Glomerular visceral epithelial cell (primary cell): ENCODE data around the gene HSD11B1.

Source experiments
- DNase-seq: peaks from one replicate; pipeline ENCODE4 v3.0.0-alpha.2; 2016; ENCODE audit errors: extremely low spot score

The HSD11B1 gene

GRCh38 chr1:209727286-209727685 is 22.6 kb downstream of the HSD11B1 start:
- no peak for DNase-seq

- DNase-seq = no peak
Measured at GRCh38 chr1:209727785-209728184, 23.1 kb downstream of the HSD11B1 start.

DNA sequence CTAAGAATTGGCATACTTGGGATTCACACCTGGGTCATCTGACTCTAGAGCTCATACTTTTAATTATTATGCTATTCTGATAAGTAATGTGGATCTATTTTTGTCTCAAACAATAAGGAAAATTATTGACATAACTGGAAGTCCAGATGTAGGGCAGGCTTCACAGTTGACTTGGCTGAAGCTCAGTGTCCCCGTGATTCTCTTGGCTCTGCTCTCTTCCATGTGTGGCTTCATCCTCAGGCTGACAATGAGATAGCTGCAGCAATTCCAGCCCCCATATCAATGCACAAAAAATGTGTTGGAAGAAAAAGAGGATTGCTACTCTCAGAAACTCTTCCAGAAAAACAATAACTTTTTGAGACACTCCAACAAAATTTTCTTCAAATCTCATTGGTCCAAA is 23.8 kb downstream of the HSD11B1 start:
- no peak for DNase-seq

DNA sequence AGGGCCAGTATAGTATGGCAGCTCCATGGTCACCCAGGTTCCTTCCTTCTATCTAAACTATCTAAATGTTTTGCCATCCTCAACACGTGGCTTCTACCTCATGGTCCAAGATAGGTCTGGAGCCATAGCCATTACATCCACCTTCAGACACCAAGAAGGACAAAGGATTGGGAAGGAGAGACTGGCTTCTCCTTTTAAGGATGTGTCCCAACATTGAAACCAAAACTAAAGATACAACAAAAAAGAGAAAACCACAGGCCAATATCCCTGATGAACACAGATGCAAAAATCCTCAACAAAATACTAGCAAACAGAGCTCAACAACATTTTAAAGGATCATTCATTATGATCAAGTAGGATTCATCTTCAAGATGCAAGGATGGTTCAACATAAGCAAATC is 24.8 kb downstream of the HSD11B1 start:
- no peak for DNase-seq

DNA sequence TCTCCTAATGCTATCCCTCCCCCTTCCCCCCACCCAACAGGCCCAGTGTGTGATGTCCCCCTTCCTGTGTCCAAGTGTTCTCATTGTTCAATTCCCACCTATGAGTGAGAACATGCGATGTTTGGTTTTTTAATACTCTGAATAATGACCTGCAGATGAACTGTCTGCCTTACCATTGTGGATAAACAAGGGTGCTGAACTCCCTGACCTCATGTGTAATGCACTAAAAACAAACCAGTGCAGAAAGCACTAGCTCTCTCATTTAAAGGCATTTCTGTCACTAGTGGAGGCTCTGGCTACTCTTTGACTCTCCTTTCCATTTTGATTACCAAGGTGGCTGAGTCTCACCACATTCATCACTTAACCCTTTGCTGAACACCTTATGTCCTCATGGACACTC is 28.1 kb downstream of the HSD11B1 start:
- DNase-seq = no peak

- DNase-seq = no peak
Measured at GRCh38 chr1:209733409-209734192, 29.0 kb downstream of the HSD11B1 start.

DNA sequence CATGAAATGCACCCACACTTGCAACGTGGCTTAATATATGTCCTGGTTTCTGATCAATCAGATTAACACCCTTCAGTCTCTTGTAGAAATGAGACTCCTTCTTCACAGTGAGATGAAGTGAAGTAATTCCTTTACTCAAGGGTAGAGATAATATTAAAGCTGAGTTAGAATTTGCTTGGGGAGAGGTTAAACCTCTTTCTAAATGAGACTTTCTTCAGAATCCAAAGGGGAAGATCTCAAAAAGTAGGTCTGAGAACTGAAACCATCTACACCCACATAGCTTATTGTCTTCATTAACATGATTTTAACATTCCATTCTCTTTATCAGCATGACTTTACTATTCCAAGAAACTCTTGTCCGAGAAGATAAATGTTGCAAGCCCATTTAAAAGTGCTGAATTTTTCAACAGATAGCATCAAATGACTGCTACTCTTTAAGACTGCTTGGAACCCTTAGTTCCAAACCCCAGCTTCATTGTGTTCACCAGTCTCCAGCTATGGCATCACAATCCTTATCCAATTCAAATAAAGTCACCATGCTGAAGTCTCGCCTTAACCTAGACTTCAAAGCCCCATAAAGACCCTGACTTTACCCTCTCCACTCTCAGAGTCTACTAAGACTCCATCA is 32.0 kb downstream of the HSD11B1 start:
- DNase-seq = no peak

DNA sequence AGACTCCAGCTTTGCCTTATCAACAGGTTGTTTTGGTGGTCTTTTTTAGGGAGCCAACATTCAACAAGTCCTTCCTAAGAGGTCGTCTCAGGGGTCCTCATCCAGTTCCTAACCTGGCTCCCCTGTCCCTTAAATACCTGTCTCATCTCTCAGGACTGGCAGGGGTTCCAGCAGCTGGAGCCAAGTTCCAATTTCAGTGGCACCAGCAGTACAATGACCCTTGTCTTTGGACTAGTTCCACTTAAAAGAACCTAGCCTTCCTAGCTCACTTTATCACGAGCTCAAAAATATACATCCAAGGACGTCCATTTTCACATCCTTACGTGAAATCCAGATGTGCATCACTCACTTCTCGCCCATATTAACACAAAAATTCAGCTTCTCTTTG is 32.5 kb downstream of the HSD11B1 start:
- DNase-seq = no peak

DNA sequence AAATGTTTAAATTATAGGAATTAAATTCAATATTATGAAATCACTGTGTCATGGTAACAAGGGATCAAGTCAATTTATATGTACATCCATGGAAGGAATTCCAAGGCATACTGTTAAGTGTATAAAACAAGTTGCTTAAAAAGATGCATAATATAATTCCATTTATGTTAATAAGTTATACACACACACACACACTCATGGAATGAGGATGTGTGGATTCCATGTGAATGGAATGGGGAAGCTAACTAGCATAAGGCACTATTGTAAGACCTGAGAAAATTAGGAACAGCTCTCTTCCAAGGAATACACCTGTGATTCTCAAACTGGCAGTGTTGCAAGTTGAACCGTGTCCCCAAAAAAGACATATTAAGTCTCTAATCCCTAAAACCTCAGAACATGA is 33.6 kb downstream of the HSD11B1 start:
- no peak for DNase-seq

GRCh38 chr1:209741193-209741592 is 36.5 kb downstream of the HSD11B1 start:
- no peak for DNase-seq

- DNase-seq = no peak
Measured at GRCh38 chr1:209741889-209742288, 37.2 kb downstream of the HSD11B1 start.

DNA sequence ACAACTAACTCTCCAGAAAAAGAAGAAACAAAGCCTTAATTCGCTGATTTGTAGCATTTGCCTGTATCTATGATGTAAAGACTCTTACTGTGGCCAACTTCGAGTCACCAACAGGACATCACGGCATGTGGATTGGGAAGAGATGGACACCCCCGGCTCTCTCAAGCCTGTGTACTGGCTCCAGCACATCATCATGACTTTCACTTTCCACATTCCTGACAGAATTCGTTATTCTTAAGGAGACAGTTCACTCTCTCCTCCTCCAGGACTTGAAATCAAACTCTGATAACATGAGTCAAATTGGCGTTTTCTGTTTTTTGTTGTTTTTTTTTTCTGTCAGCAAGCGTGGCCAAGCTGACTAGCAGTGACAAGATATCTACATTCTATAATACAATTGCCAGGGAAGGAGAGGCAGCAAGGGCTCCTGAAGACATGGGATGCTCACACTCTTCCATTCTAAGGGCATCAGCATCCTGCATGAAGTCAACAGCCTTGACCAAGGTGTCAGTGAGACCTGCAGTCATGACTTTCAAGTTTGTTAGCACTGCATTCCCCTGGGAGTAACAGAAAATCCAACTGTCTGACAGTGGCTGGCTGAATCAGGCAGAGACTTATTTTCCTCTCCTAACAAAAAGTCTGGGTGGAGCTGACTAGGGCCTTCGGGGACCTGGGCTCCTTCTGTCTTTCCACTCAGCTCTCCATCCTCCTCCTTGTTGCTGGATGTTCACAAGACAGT is 37.9 kb downstream of the HSD11B1 start:
- peak; percentile 43 for DNase-seq

- DNase-seq = peak; percentile 73
Measured at GRCh38 chr1:209743145-209743482, 38.5 kb downstream of the HSD11B1 start.

- DNase-seq = no peak
Measured at GRCh38 chr1:209746451-209747165, 42.0 kb downstream of the HSD11B1 start.

DNA sequence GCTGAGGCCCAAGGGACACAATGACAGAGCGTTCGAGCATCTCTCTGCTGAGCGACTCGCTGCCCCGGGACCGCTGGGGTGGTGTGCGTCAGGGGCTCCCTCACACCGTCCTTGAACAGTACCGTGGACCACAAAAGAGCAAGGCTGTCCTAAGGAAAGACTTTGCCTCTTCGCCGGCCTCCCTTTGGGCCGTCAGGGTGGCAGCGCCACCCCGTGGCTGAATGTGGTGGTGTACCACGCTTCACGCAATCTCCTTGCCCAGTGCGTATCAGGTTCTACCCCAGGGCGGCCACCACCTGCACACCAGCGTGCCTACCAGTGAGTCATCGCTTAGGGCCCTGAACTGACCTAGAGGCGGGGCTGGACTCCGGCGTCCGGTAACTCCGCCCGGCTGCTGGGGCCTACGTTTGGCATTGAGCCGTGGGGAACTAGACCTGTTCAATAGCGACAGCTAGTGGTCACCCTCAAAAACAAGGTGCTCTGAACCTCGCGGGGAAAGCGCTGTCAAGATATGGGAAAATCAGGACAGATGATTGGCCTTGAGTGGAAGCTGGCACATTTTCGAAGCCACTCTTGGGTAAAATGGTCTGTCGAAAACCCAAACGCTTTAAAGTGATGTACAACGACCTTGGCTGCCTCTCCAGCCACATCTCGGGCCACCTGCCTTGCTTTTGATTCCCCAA is 43.1 kb downstream of the HSD11B1 start:
- peak; percentile 98 for DNase-seq

- no peak for DNase-seq
Measured at GRCh38 chr1:209748620-209749019, 44.0 kb downstream of the HSD11B1 start.

DNA sequence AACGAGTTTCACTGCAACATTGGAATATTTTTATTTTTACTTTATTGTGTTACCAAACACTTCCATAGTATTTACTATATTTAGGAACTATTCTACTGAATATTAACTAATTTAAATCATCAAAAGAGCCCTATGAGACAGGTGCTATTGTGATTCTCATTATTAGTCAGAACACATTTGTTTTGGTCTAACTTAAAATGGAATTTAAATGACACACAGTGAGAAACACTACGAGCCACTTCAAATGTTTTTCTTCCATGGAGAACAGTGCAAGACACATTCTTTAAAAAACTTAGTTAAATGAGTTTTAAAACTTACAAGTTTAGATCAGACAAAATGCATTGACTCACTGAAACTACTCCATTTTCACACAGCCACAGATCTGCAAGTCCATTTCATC is 44.6 kb downstream of the HSD11B1 start:
- DNase-seq = no peak

- no peak for DNase-seq
Measured at GRCh38 chr1:209749670-209750323, 45.2 kb downstream of the HSD11B1 start.

GRCh38 chr1:209751627-209752231 is 47.1 kb downstream of the HSD11B1 start:
- no peak for DNase-seq

DNA sequence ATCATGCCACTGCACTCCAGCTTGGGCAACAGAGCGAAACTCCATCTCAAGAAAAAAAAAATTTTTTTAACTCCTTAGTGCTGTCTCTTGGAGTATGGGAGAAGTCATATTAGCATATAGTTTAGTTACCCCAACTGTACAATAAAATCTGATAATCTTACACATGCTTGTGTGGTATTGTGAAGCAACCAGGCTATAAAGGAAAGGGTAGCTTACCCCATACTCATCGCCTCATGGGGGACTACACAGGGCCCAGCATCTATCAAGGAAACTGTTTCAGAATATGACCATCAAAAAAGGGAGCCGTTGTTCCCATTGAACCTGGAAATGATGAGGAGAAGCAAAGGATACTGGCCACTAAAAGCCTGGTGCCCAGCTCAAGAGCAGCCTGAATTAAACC is 48.2 kb downstream of the HSD11B1 start:
- DNase-seq = no peak

DNA sequence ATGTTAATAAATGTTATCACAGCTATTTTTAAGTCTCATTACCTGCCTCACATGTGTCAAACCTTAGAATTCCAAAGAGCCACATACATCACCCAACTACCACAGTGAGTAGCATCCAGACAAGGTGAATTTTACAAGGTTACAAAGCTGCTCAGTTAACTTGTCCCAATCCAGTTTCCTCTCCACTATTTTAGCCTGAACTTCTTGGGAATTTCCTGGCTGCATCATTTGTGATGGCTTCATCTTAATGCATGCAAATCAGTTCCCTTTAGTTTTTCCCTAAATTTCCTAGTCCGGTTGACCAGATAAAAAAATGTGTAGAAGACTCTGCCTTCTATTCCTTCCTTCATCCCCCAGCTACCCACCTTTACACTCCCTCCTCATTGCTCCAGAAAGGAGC is 50.6 kb downstream of the HSD11B1 start:
- DNase-seq = no peak
